Measurements from ENCODE around the gene HAUS2.

DNA sequence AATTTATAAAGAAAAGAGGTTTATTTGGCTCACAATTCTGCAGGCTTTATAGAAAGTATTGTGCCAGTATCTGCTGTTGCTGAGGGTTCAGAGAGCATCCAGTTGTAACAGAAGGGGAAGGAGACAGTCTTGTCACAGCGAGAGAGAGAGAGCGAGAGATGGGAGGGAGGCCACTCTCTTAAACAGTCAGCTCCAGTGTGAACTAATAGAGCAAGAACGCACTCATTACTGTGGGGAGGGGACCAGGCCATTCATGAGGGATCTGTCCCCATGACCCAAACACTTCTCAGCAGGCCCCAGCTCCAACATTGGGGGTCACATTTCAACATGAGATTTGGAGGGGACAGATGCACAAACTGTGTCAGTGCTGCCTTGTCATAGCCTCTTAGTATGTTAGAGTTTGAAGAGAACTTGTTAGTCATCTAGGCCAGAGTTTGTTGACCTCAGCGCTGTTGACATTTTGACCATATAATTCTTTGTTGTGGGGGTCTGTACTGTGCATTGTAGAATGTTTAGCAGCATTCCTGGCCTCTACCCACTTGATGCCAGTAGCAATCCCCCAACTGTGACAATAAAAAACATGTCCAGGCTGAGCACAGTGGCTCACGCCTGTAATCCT lies 42.1 kb downstream of the HAUS2 start:
- TF ChIP-seq, protein P1, sequence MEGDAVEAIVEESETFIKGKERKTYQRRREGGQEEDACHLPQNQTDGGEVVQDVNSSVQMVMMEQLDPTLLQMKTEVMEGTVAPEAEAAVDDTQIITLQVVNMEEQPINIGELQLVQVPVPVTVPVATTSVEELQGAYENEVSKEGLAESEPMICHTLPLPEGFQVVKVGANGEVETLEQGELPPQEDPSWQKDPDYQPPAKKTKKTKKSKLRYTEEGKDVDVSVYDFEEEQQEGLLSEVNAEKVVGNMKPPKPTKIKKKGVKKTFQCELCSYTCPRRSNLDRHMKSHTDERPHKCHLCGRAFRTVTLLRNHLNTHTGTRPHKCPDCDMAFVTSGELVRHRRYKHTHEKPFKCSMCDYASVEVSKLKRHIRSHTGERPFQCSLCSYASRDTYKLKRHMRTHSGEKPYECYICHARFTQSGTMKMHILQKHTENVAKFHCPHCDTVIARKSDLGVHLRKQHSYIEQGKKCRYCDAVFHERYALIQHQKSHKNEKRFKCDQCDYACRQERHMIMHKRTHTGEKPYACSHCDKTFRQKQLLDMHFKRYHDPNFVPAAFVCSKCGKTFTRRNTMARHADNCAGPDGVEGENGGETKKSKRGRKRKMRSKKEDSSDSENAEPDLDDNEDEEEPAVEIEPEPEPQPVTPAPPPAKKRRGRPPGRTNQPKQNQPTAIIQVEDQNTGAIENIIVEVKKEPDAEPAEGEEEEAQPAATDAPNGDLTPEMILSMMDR (IDR thresholded peaks at IDR 0.05; ENCODE audit: extremely low read depth in 1 of 2, insufficient read depth in 1 of 2, low read depth in 1 of 2, low read length in 2 of 2): no peak
- TF ChIP-seq POLR2A (IDR thresholded peaks at IDR 0.05; ENCODE audit: low read depth, low read length) (no peak), EZH2 (IDR thresholded peaks at IDR 0.05; ENCODE audit: borderline replicate concordance, low read depth, low read length, severe bottlenecking) (no peak)

All from endothelial cell of umbilical vein (primary cell).